NT2/D1 (cell line): ENCODE data around the gene EIF4E2.

Experiments
- SUZ12 ChIP-seq: IDR thresholded peaks from 2 replicates; pipeline ENCODE4 v1.6.1; 2011; ENCODE audit not compliant: insufficient read length, insufficient read depth; ENCODE audit errors: extremely low read depth
- YY1 ChIP-seq: IDR thresholded peaks from 2 replicates; pipeline ENCODE4 v1.6.1; 2011; ENCODE audit not compliant: insufficient read length, insufficient read depth

- TF ChIP-seq YY1 = no peak
- TF ChIP-seq SUZ12 = no peak
Measured at GRCh38 chr2:232568161-232568560, 17.7 kb downstream of the EIF4E2 start.
